Hepatic stellate cell (primary cell): ENCODE results near the gene COASY.
"Not testable (repeated sequence)": the region's sequence is repeated elsewhere in the genome, so short reads cannot be mapped to it uniquely, and the experiment has no call there.

Source experiments
- DNase-seq: peaks from one replicate; pipeline ENCODE4 v3.0.0; 2011; ENCODE audit warnings: low spot score

The COASY gene

GRCh38 chr17:42553161-42553818, 8.7 kb upstream of the COASY start:
- peak; percentile 78 for DNase-seq

- no peak for DNase-seq
Measured at GRCh38 chr17:42553866-42554249, 8.1 kb upstream of the COASY start.

GRCh38 chr17:42554250-42555121, 7.5 kb upstream of the COASY start:
- DNase-seq = peak; percentile 82

GRCh38 chr17:42555122-42555622, 6.8 kb upstream of the COASY start:
- DNase-seq = no peak

- not testable (repeated sequence) for DNase-seq
Measured at GRCh38 chr17:42555961-42556617, 5.9 kb upstream of the COASY start.

- DNase-seq = no peak
Measured at GRCh38 chr17:42559075-42559474, 2.9 kb upstream of the COASY start.

GRCh38 chr17:42560246-42560645, 1.7 kb upstream of the COASY start:
- DNase-seq = no peak

- DNase-seq = no peak
Measured at GRCh38 chr17:42562388-42563142, 617 bp downstream of the COASY start.

GRCh38 chr17:42563143-42563509, 1.2 kb downstream of the COASY start:
- no peak for DNase-seq

- no peak for DNase-seq
Measured at GRCh38 chr17:42563543-42563942, 1.6 kb downstream of the COASY start.

- no peak for DNase-seq
Measured at GRCh38 chr17:42563950-42564349, 2.0 kb downstream of the COASY start.

GRCh38 chr17:42564815-42565522, 3.0 kb downstream of the COASY start:
- no peak for DNase-seq

- no peak for DNase-seq
Measured at GRCh38 chr17:42565523-42566214, 3.7 kb downstream of the COASY start.

- DNase-seq = no peak
Measured at GRCh38 chr17:42566215-42566882, 4.4 kb downstream of the COASY start.

GRCh38 chr17:42566883-42567573, 5.1 kb downstream of the COASY start, which contains the start of gene MLX:
Gene MLX, plus strand, starts transcription at chr17:42567100. Its CDS starts 25 bp downstream, at chr17:42567125.
- DNase-seq = peak; percentile 100

- no peak for DNase-seq
Measured at GRCh38 chr17:42568341-42569111, 6.6 kb downstream of the COASY start.

- no peak for DNase-seq
Measured at GRCh38 chr17:42571435-42572225, 9.7 kb downstream of the COASY start.

- DNase-seq = no peak
Measured at GRCh38 chr17:42573095-42573494, 11.1 kb downstream of the COASY start.
